ENCODE measurements around the gene NRXN3. TPM values are rescaled to one million over a fixed set of nuclear protein-coding genes. Genes with fewer than 3 reads are reported as not detected.

NRXN3 gene
- polyA plus RNA-seq, 1 experiment, result 1.1 TPM

GRCh38 chr14:79570648-79571047 lies 1400.5 kb downstream of the NRXN3 start:
- CTCF ChIA-PET, result no interaction called here
- no peak for DNase-seq (ENCODE audit: low read depth, low spot score)
- POLR2A ChIA-PET, result no interaction called here
- no peak overlapping the region for H3K27ac ChIP-seq (ENCODE audit: low read depth, low read length)
- TF ChIP-seq, protein P1, sequence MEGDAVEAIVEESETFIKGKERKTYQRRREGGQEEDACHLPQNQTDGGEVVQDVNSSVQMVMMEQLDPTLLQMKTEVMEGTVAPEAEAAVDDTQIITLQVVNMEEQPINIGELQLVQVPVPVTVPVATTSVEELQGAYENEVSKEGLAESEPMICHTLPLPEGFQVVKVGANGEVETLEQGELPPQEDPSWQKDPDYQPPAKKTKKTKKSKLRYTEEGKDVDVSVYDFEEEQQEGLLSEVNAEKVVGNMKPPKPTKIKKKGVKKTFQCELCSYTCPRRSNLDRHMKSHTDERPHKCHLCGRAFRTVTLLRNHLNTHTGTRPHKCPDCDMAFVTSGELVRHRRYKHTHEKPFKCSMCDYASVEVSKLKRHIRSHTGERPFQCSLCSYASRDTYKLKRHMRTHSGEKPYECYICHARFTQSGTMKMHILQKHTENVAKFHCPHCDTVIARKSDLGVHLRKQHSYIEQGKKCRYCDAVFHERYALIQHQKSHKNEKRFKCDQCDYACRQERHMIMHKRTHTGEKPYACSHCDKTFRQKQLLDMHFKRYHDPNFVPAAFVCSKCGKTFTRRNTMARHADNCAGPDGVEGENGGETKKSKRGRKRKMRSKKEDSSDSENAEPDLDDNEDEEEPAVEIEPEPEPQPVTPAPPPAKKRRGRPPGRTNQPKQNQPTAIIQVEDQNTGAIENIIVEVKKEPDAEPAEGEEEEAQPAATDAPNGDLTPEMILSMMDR (IDR thresholded peaks at IDR 0.05; ENCODE audit: low read depth, low read length), result no peak
- no peaks in the 10 kb centered on the region for H3K27me3 ChIP-seq (ENCODE audit: control insufficient read depth, insufficient read depth, low read length)
- H3K9me3 ChIP-seq (ENCODE audit: control insufficient read depth, insufficient read depth, low read length), result no peaks in the 10 kb centered on the region
- no peak overlapping the region for H3K4me3 ChIP-seq (ENCODE audit: low read depth, low read length)

- ChIA-PET CTCF (no interaction called here), POLR2A (no interaction called here)
- no peak for DNase-seq (ENCODE audit: low read depth, low spot score)
- Histone ChIP-seq H3K27ac (ENCODE audit: low read depth, low read length) (no peak overlapping the region), H3K27me3 (ENCODE audit: control insufficient read depth, insufficient read depth, low read length) (no peaks in the 10 kb centered on the region), H3K4me3 (ENCODE audit: low read depth, low read length) (no peak overlapping the region), H3K9me3 (ENCODE audit: control insufficient read depth, insufficient read depth, low read length) (no peaks in the 10 kb centered on the region)
- TF ChIP-seq, protein P1 (IDR thresholded peaks at IDR 0.05; ENCODE audit: low read depth, low read length), result no peak
Observed at GRCh38 chr14:79571366-79571765, 1401.2 kb downstream of the NRXN3 start.

- Histone ChIP-seq H3K4me3 (ENCODE audit: low read depth, low read length) (no peak overlapping the region), H3K9me3 (ENCODE audit: control insufficient read depth, insufficient read depth, low read length) (no peaks in the 10 kb centered on the region), H3K27ac (ENCODE audit: low read depth, low read length) (no peak overlapping the region), H3K27me3 (ENCODE audit: control insufficient read depth, insufficient read depth, low read length) (no peaks in the 10 kb centered on the region)
- TF ChIP-seq, protein P1 (IDR thresholded peaks at IDR 0.05; ENCODE audit: low read depth, low read length), result no peak
- ChIA-PET POLR2A (no interaction called here), CTCF (no interaction called here)
- DNase-seq (ENCODE audit: low read depth, low spot score), result peak; percentile 23
Observed at GRCh38 chr14:79573486-79573885, 1403.3 kb downstream of the NRXN3 start.

DNA sequence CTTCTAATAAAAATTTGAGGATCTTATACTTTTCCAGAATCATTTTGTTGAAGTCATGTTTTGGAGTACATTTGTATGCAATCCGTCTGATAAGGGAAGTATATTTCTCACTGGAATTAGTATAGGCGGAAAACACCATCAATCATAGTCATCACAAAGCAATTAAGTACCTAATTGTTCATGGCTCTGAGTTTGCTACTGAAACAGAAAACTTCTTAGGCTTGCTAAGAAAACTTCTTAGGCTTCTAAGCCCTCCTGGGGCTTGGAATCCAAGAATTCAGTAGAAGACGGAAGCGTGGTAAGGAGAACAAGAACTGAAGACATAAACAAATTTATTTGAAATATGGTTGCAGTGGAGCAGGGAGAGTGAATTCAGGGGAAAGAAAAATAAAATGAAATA lies 1404.9 kb downstream of the NRXN3 start:
- ChIA-PET CTCF (no interaction called here), POLR2A (no interaction called here)
- no peak overlapping the region for H3K4me3 ChIP-seq (ENCODE audit: low read depth, low read length)
- H3K9me3 ChIP-seq (ENCODE audit: control insufficient read depth, insufficient read depth, low read length), result no peaks in the 10 kb centered on the region
- no peak for DNase-seq (ENCODE audit: low read depth, low spot score)
- H3K27ac ChIP-seq (ENCODE audit: low read depth, low read length), result no peak overlapping the region
- TF ChIP-seq, protein P1 (IDR thresholded peaks at IDR 0.05; ENCODE audit: low read depth, low read length), result no peak
- no peaks in the 10 kb centered on the region for H3K27me3 ChIP-seq (ENCODE audit: control insufficient read depth, insufficient read depth, low read length)

- Histone ChIP-seq H3K27ac (ENCODE audit: low read depth, low read length) (no peak overlapping the region), H3K27me3 (ENCODE audit: control insufficient read depth, insufficient read depth, low read length) (no peaks in the 10 kb centered on the region), H3K9me3 (ENCODE audit: control insufficient read depth, insufficient read depth, low read length) (no peaks in the 10 kb centered on the region), H3K4me3 (ENCODE audit: low read depth, low read length) (no peak overlapping the region)
- ChIA-PET POLR2A (no interaction called here), CTCF (interaction anchor here (0.8 to 1.5 kb wide), 2 partner anchors 8 to 33 kb away, joined by 3 read pairs; no protein-coding TSS in a partner anchor)
- DNase-seq (ENCODE audit: low read depth, low spot score), result peak; percentile 18
- TF ChIP-seq, protein P1 (IDR thresholded peaks at IDR 0.05; ENCODE audit: low read depth, low read length), result no peak
Observed at GRCh38 chr14:79576424-79576823, 1406.3 kb downstream of the NRXN3 start.

All from AG04450 (cell line).